HTR-8/SVneo (cell line): Measurements from ENCODE around the gene OR4C16.

ENCODE experiments used
- DNase-seq: peaks from one replicate; pipeline ENCODE4 v3.0.0; 2011; ENCODE audit warnings: low spot score, mixed read lengths; ENCODE audit not compliant: insufficient read length
- FAIRE-seq: peaks from 2 replicates; lab custom pipeline; 2011; peaks lifted over from hg19 to GRCh38; lab: Jason Lieb, UNC

The OR4C16 gene, protein sequence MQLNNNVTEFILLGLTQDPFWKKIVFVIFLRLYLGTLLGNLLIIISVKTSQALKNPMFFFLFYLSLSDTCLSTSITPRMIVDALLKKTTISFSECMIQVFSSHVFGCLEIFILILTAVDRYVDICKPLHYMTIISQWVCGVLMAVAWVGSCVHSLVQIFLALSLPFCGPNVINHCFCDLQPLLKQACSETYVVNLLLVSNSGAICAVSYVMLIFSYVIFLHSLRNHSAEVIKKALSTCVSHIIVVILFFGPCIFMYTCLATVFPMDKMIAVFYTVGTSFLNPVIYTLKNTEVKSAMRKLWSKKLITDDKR

DNA sequence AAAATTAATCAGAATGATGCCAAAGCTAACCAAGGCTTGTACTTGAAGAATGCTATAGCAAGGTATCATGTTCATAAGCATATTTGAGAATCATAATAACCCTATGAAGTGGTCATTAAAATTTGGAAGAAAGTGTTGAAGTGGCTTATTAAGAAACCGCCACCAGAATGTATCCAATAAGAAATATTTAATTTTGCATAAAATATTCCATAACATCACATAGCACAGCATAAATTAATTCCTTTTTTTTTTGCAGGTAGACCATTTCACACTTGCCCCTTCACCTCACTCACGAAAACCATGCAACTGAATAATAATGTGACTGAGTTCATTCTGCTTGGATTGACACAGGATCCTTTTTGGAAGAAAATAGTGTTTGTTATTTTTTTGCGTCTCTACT, at the start of gene OR4C16:
TSS of gene OR4C16 (plus strand) at position 301 of the 400 bp plus-strand sequence. CDS start at position 301, 0 bp downstream.
- DNase-seq, result no peak
- no peak for FAIRE-seq

DNA sequence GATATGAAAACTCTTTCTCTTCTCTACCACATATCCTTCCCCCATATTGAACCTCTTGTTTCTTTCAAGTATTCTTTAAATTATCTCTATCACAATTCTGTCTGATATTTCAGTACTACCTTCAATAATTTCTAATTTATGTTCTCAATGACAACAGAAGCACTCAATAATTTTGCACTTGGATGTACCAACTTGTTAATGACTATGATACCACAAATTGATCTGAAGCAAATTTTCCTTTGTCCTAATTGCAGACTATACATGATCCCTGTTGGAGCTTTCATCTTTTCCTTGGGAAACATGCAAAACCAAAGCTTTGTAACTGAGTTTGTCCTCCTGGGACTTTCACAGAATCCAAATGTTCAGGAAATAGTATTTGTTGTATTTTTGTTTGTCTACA, 17.8 kb upstream of the OR4C16 start, which contains the start of gene OR4C15:
TSS of gene OR4C15 (plus strand) at position 301 of the 400 bp plus-strand sequence. CDS start at position 301, 0 bp downstream.
- DNase-seq (no peak), FAIRE-seq (no peak)

DNA sequence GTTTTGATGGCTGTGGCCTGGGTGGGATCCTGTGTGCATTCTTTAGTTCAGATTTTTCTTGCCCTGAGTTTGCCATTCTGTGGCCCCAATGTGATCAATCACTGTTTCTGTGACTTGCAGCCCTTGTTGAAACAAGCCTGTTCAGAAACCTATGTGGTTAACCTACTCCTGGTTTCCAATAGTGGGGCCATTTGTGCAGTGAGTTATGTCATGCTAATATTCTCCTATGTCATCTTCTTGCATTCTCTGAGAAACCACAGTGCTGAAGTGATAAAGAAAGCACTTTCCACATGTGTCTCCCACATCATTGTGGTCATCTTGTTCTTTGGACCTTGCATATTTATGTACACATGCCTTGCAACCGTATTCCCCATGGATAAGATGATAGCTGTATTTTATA, 620 bp downstream of the OR4C16 start:
- no peak for FAIRE-seq
- DNase-seq, result no peak

DNA sequence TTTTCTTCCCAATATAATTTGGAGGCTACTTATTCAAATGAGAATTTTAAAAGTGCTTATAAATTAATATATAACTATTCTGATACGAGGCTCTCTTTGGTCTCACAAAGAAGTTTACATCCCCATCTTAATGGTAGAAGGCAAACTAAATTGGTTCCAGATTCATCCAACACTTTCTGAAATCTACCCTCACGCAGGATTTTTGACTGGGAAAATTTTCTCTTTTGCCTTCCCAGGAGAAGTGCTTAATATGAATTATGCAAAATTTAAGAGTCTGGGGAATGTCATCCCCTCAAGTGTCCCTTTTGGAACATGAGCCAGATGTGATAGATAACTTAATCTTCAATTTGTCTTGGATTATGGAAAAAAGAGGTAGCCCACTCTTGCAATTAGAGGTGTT, 35.6 kb downstream of the OR4C16 start, which contains the start of gene OR4C11:
TSS of gene OR4C11 (minus strand) at position 101 of the 400 bp plus-strand sequence. CDS start 3,272 bp downstream, outside the sequence.
- DNase-seq (no peak), FAIRE-seq (no peak)
